Measurements from ENCODE around the gene NBAS.

Gene NBAS

GRCh38 chr2:15588329-15588919 is 27.3 kb upstream of the NBAS start:
- peak; percentile 25 for DNase-seq

GRCh38 chr2:15584767-15585469 is 23.8 kb upstream of the NBAS start:
- DNase-seq, result no peak

DNA sequence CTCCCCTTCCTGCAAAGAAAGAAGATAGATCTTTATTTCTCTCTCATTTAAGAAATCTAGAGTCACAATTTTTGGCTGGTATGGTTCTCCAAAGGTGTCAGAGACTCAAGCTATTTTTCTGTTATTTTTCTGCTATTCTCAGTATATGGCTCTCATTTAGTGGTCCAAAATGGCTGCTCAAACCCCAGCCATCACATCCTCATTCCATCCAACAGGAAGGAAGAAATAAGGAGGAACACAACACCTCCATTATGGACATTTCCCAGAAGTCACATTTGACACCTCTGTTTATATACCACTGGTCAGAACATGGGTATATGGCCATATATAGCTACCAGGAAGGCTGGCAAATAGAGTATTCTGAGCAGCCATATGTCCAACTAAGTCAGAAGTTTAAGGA is 23.2 kb upstream of the NBAS start:
- no peak for DNase-seq

DNA sequence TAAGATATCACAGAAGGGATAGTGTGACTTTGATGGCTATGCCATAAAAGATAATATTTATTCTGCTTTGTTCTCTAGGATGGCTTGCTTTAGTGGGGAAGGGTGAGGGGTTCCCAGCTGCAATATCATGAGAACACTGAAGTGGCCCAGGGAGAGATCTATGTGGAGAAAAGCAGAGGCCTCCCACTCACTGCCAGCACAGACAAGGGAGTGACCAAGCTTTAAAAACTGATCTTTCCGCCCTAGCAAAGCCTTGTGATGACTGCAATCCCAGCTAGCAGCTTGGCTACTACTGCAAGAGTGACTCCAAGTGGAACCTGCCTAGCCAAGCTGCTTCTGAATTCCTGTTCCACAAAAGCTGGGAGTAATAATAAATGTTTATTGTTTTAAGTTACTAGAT is 22.7 kb upstream of the NBAS start:
- DNase-seq, result no peak

DNA sequence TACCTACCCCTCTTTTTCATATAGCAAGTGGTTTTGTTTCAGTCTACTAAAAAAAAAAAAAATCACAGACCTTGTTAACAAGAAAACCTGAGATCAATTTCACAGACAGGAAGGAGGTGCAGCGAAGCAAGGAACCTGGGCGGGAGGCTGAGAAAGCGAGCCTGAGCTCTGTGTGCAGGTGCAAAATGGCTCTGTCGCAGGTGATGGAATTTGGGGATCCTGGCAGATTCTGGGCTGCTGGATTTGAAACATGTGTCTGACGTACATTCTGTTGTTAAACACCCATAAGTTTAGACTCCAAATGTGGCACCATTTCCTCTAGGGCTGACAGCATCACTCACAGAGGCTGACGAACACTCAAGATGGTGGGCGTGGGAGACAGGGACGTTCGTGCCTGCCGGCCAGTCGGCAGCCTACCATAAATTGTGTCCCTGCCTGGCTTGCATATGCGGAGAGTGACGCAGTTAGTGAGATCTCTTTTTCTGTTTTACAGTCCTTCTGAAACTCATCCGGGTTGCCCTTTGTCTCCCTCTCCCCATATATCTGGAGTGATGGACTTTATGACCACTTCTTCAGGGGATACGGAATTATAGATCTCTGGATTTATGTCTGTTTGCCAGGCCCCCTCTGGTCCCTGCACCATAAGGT is 21.7 kb upstream of the NBAS start:
- no peak for DNase-seq

GRCh38 chr2:15580451-15580850 is 19.3 kb upstream of the NBAS start:
- no peak for DNase-seq

GRCh38 chr2:15579641-15580040 is 18.5 kb upstream of the NBAS start:
- DNase-seq, result no peak

DNA sequence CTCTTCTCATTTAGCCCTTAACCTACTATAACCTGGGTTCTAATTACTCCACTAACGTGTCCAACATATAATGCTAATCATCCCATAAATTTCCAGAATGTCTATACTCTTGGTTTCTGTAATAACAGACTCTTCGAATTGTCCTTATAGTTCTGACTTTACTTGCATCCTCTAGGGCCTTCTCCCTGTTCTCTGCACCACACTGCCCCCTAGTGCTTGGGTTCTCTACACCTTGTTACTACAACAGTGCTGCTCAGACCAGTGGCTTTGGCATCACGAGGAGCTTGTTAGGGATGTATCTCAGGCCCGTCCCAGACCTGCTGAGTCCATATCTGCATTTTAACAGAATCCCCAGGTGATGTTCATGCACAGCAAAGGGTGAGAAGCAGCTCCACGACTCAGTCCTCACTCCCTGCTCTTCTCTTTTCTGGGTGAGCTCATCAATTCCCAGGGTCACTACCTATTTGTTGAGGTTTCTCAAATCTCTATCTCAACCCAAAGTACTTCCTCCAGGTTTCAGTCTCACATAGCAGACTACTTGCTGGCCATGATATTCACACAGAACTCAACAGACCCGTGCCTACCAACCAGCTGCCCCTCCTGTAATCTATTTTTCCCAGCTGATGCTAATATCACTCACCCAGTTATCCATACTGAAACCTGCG is 16.1 kb upstream of the NBAS start:
- peak; percentile 61 for DNase-seq

GRCh38 chr2:15571729-15572128 is 10.6 kb upstream of the NBAS start:
- no peak for DNase-seq

DNA sequence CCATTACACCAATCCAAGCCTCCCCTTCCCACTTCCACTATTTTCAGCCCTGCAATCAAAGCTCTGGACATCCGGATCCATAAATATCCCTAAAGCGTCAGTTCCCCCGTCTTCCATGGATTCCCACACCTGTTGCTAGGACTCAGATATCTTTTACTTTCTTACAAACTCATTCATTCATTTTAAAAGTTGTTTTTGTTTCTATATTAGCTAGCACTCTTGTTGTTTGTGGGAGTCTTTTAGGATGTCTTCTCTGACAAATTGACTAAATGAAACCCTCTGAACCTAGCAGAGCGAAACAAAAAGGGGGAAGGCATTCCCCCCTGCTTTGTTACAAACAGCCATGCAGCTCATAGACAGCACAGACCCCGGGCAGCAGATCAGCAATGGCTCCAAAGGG is 9.0 kb upstream of the NBAS start:
- no peak for DNase-seq

DNA sequence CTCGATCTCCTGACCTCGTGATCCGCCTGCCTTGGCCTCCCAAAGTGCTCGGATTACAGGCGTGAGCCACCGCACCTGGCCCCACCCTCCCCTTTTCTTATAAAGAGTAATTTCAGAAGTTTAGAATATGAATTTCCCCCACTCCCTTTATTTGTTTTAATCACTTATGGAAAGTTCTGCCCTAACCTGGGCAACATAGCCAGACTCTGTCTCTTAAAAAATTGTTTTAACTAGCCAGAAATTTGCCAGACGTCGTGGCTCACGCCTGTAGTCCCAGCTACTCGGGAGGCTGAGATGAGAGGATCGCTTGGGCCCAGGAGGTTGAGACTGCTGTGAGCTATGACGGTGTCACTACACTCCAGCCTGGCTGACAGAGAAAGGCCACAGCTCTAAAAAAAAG is 7.7 kb upstream of the NBAS start:
- no peak for DNase-seq

- no peak for DNase-seq
These were observed 5.8 kb upstream of the NBAS start for GRCh38 chr2:15566912-15567311.

DNA sequence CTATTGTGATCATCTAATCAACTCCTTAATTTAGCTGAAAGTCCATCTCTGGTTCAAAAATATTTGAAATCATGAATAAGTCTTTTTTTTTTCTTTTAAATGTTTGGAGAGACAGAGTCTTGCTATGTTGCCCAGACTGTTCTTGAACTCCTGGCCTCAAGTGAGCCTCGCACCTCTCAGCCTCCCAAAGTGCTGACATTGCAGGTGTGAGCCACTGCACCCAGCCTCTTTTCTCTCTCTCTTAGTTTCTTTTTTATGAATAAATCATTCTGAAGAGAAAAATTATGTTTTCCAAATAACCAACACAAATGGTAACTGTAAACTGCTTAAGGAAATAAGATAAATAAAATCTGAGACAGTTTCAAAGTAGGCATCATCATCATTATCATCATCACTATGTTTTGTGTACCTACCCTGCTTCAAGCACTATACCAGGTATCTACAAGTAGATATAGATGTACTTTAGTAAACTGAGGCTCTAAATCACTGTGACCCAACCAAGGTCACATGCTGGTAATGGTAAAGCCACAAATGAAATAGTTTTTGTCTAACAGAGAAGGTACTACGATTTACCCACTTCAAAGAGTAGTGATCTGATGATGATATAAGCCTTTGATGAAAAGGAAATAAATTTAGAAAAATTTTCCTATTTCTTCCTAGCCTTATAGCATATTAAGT is 5.0 kb upstream of the NBAS start:
- DNase-seq, result no peak

GRCh38 chr2:15565392-15565791 is 4.3 kb upstream of the NBAS start:
- DNase-seq, result no peak

- DNase-seq, result no peak
These were observed 2.3 kb upstream of the NBAS start for GRCh38 chr2:15563227-15564100.

DNA sequence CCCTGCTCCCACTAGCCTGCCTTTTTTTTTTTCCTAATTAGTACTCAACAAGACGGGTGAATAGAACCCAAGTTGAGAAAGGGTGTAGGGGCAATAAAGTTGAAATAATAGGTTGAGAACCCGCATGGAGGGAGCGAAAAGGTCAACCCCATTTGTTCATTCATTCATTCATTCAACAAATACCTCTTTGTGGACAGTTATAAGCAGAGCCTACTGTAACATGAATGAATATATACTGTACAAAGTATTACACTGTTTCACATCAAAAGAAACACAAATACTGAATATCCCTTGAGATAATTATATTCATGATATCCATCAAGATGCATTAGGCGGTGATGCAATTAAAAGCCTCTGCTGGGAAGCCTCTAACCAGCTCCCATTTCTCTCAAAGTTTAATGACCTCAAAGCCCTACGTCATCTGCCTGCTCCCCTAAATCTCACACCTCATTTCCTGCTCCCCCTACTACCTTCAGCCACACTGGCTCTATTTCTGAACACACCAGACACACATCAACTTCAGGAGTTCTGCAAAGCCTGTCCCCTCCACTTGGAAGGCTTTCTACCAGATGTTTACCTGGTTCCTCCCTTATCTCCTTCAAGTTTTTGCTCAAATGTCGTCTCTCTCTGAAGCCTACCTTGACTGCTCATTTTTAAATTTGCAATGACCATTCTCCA is 1.4 kb upstream of the NBAS start:
- DNase-seq, result no peak

DNA sequence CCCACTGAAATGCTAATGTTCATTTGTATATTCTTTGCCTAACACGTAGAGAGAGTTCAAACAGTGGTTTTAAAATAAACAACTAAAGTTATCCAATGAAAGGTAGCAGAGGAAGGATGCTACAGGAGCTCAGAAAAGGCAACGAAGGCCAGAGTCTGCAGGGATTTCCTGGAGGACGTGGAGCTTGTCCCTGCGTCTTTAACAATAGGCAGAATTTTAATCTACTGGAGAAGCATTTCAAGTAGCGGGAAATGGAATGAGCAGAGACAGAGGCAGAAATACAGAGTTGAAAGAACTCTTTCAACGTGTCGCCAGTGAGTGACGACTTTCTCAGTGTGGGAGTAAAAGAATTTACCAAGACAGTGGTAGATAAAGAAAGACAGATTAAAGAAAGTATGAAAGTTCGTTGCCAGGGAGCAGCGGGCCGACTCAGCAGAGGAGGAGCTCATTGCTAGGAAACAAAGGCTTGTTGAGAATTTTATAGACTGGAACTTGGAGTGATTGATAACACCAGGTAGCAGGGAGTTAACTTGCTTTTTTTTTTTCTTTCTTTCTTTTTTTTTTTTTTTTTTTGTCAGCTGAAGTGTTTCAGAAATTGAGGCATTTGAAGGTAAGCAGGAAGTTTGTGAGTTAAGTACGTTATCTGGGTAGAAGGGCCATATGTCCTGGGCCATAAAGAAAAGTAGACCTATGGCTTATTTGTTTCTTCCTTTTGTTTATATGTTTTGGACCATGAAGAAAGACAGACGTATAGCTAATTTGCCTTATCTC is 625 bp upstream of the NBAS start:
- peak; percentile 57 for DNase-seq

DNA sequence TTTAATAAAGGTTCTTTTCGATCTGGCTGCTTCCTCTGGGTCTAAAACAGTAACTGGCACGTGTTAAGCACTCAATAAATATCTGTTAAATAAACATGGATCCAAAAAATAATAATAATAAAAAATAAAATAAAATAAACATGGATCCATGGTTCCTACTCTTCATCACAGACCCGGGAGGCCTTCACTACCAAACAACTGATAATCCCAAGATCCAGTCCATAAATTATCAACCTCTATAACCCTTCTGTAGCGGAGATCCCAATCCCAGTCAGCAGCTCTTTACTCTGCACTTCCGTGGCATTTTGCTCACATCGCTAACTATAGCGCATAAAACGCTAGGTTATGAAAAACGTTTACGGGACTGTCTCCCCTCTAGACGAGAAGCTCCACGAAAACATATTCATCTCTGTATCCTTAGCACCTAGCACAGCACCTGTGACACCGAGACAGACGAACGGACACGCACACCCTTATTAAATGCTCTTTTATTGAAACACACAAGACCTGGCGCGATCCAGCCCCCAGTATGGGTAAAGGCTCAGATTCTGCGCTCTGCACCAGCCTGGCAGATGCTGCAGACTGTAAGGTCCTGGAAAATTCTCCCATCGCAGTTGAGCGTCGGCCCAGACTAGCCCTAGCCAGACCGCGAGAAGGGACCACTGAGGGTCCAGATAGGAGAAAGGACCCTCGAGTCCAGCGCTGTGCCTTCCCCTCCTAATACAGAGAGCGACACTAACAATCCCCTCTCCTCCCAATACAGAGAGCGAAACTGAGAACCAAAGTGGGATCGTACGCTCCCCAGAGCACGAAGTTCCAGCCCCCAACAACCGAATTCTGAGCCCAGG is 770 bp downstream of the NBAS start:
- no peak for DNase-seq

GRCh38 chr2:15559379-15560139 is 1.6 kb downstream of the NBAS start:
- DNase-seq, result no peak

All from DMS 273 treated with DMSO at 0.1 percent for 48 hours (cell line).